Endothelial cell of umbilical vein (primary cell): ENCODE measurements around the gene CYFIP1. TPM values are rescaled to one million over a fixed set of nuclear protein-coding genes. Genes with fewer than 3 reads are reported as not detected.

Experiments used
- BruUV-seq: library from RNA; stranded (reverse); fragments of 400-500 nt; replicated peaks from 2 replicates; lab custom pipeline; 2021; lab: Mats Ljungman, UMichigan
- CTCF ChIA-PET: fragments of 300-600, 350-600 bp; sonication (Branson Sonifier 250); formaldehyde crosslinking; loops from one replicate; lab custom pipeline; 2021; ENCODE audit warnings: antibody characterized with exemption, inconsistent platforms; lab: Charles Lee
- POLR2A ChIA-PET: fragments of 300-600, 350-600 bp; sonication (Branson Sonifier 250); formaldehyde crosslinking; loops from one replicate; lab custom pipeline; 2021; ENCODE audit warnings: antibody characterized with exemption, inconsistent platforms; lab: Charles Lee
- DNase-seq: peaks from one replicate; pipeline ENCODE4 v3.0.0-alpha.2; 2011; ENCODE audit warnings: low read depth, low spot score
- FAIRE-seq: peaks from 2 replicates; lab custom pipeline; 2011; peaks lifted over from hg19 to GRCh38; lab: Jason Lieb, UNC
- H2AFZ ChIP-seq: 2 replicates; pipeline ENCODE4 v1.6.0; 2012; ENCODE audit warnings: low read depth, low read length, control low read depth, inconsistent platforms
- H3K27ac ChIP-seq: 2 replicates; pipeline ENCODE4 v1.5.1; 2011; ENCODE audit warnings: low read depth, mild to moderate bottlenecking, control low read depth, low read length, moderate library complexity; ENCODE audit not compliant: insufficient read depth
- H3K27me3 ChIP-seq, 2 experiments: 2 replicates each; pipeline versions ENCODE4 v1.6.0 to v1.6.1; 2011; ENCODE audit warnings: low read length in 2 of 2, mixed read lengths in 1 of 2; ENCODE audit not compliant: control insufficient read depth in 2 of 2, insufficient read depth in 2 of 2
- H3K36me3 ChIP-seq, 2 experiments: 2 replicates in 1 of 2; 3 replicates in 1 of 2; pipeline ENCODE4 v1.5.1; 2011; ENCODE audit warnings: low read length in 2 of 2, mild to moderate bottlenecking in 1 of 2, moderate library complexity in 1 of 2; ENCODE audit not compliant: control insufficient read depth in 2 of 2, insufficient read depth in 2 of 2; ENCODE audit errors: extremely low read depth in 1 of 2
- H3K4me1 ChIP-seq: 3 replicates; pipeline ENCODE4 v1.5.1; 2011; ENCODE audit warnings: mild to moderate bottlenecking, low read length; ENCODE audit not compliant: control insufficient read depth, insufficient read depth; ENCODE audit errors: extremely low read depth
- H3K4me2 ChIP-seq: 2 replicates; pipeline ENCODE4 v1.6.1; 2011; ENCODE audit warnings: low read length, control low read depth, mixed read lengths; ENCODE audit not compliant: insufficient read depth
- H3K4me3 ChIP-seq, 3 experiments: fragments of 200-600 bp in 1 of 3; sonication (generic), shearing (Covaris generic) in 1 of 3; replicated peaks in 1 of 3; 2 replicates each; pipeline ENCODE4 v1.5.1; 2011 to 2016; ENCODE audit warnings: control low read depth in 3 of 3, low read length in 3 of 3, mild to moderate bottlenecking in 2 of 3, inconsistent platforms in 1 of 3, low read depth in 1 of 3, moderate library complexity in 1 of 3; ENCODE audit not compliant: insufficient read depth in 1 of 3
- H3K79me2 ChIP-seq: 2 replicates; pipeline ENCODE4 v1.6.0; 2012; ENCODE audit warnings: low read length, inconsistent platforms; ENCODE audit not compliant: control insufficient read depth, insufficient read depth
- H3K9ac ChIP-seq: replicated peaks from 2 replicates; pipeline ENCODE3; 2011; ENCODE audit warnings: low read length, control low read depth; ENCODE audit not compliant: insufficient read depth; ENCODE audit errors: extremely low read depth
- H3K9me1 ChIP-seq: replicated peaks from 3 replicates; pipeline ENCODE4 v1.6.0; 2011; ENCODE audit warnings: mild to moderate bottlenecking, low read length; ENCODE audit not compliant: control insufficient read depth, insufficient read depth; ENCODE audit errors: extremely low read depth
- H3K9me3 ChIP-seq: replicated peaks from 2 replicates; pipeline ENCODE4 v1.5.1; 2012; ENCODE audit warnings: low read length, inconsistent platforms; ENCODE audit not compliant: control insufficient read depth, insufficient read depth
- H4K20me1 ChIP-seq: replicated peaks from 2 replicates; pipeline ENCODE3; 2011; ENCODE audit warnings: mild to moderate bottlenecking, low read length; ENCODE audit not compliant: control insufficient read depth, insufficient read depth; ENCODE audit errors: extremely low read depth
- CTCF ChIP-seq, 2 donors: IDR thresholded peaks; 1 replicate in 1 of 2; 2 replicates in 1 of 2; pipeline ENCODE4 v1.5.1; 2011; ENCODE audit warnings: low read length in 2 of 2, mild to moderate bottlenecking in 2 of 2, moderate library complexity in 2 of 2, control low read depth in 1 of 2, inconsistent platforms in 1 of 2, low read depth in 1 of 2; ENCODE audit not compliant: insufficient read depth in 1 of 2; ENCODE audit errors: extremely low read depth in 1 of 2
- EZH2 ChIP-seq: IDR thresholded peaks from 2 replicates; pipeline ENCODE4 v1.6.1; 2012; ENCODE audit warnings: borderline replicate concordance, low read depth, mild to moderate bottlenecking, moderate library complexity, low read length, inconsistent platforms; ENCODE audit not compliant: severe bottlenecking
- FOS ChIP-seq: IDR thresholded peaks from 2 replicates; pipeline ENCODE4 v1.6.1; 2011; ENCODE audit warnings: mild to moderate bottlenecking, low read length, moderate library complexity, borderline replicate concordance; ENCODE audit not compliant: insufficient read depth
- GATA2 ChIP-seq: IDR thresholded peaks from 2 replicates; pipeline ENCODE4 v1.7.0; 2011; ENCODE audit warnings: low read depth, mild to moderate bottlenecking, moderate library complexity, mixed read lengths, low read length; ENCODE audit not compliant: insufficient read length, insufficient read depth
- JUN ChIP-seq: IDR thresholded peaks from 2 replicates; pipeline ENCODE4 v1.6.1; 2011; ENCODE audit warnings: borderline replicate concordance, low read depth; ENCODE audit not compliant: insufficient read length, insufficient read depth
- MAX ChIP-seq: IDR thresholded peaks from 2 replicates; pipeline ENCODE4 v1.6.1; 2011; ENCODE audit not compliant: insufficient read depth, insufficient read length
- MYC ChIP-seq: IDR thresholded peaks from one replicate; pipeline ENCODE4 v1.6.1; 2011; ENCODE audit warnings: mild to moderate bottlenecking, low read depth, low read length
- POLR2A ChIP-seq: IDR thresholded peaks from 2 replicates; pipeline ENCODE4 v1.6.1; 2012; ENCODE audit warnings: low read depth, mild to moderate bottlenecking, control low read depth, low read length
- POLR2AphosphoS5 ChIP-seq: IDR thresholded peaks from 2 replicates; pipeline ENCODE4 v1.6.1; 2012; ENCODE audit warnings: low read depth, mild to moderate bottlenecking, control low read depth, low read length, moderate library complexity; ENCODE audit not compliant: insufficient read depth
- dilution Hi-C: fragments of 300-500 bp; cut with MboI; formaldehyde crosslinking; loops from one replicate; pipeline ENCODE4 v1.15.0; 2019; ENCODE audit warnings: low sequenced_read_pairs; ENCODE audit not compliant: extremely low pct_ligation_motif_present
- intact Hi-C: fragments of 100-400 bp; cut with micrococcal nuclease; formaldehyde crosslinking; loops from one replicate; pipeline ENCODE4 v1.10.0; 2022
- polyA plus RNA-seq, 4 experiments: library from polyadenylated mRNA; depleted of rRNA in 3 of 4; stranded (reverse) in 3 of 4; unstranded in 1 of 4; fragments of >200 nt; gene quantifications; 2 replicates each; pipeline versions ENCODE4 v1.2.1 to v1.2.3, GENCODE V29; 2011 to 2012; ENCODE audit warnings: missing spikeins in 1 of 4
- total RNA-seq: library from RNA; stranded (reverse); gene quantifications from 2 replicates; pipeline ENCODE4 v1.2.3, GENCODE V29; 2021

CYFIP1 gene
- total and polyA plus RNA-seq, 2 donors (not counting 3 experiments of a cell fraction or from before 2014, with no cell fraction given) = 81.4 to 158 TPM

- H2AFZ ChIP-seq = no peak overlapping the region
- H3K9ac ChIP-seq = no peak overlapping the region
- no TSS peak for BruUV-seq
- H3K4me3 ChIP-seq = no peak overlapping the region
- H3K4me2 ChIP-seq = no peak overlapping the region
- CTCF ChIA-PET = no interaction called here
- TF ChIP-seq POLR2AphosphoS5 (no peak), EZH2 (no peak), CTCF (IDR thresholded peaks at IDR 0.05; ENCODE audit: extremely low read depth in 1 of 2, insufficient read depth in 1 of 2, low read depth in 1 of 2, low read length in 2 of 2) (no peak), MYC (no peak), JUN (no peak), FOS (no peak), GATA2 (no peak), MAX (no peak), POLR2A (no peak)
- peaks cover 5 to 22% of the 10 kb centered on the region in 2 experiments for H3K36me3 ChIP-seq
- H3K27me3 ChIP-seq = no peaks in the 10 kb centered on the region
- H3K9me1 ChIP-seq = no peaks in the 10 kb centered on the region
- no peak for DNase-seq
- no peaks in the 10 kb centered on the region for H3K9me3 ChIP-seq
- POLR2A ChIA-PET = no interaction called here
- no peaks in the 10 kb centered on the region for H3K79me2 ChIP-seq
- FAIRE-seq = no peak
- intact Hi-C loops = no loop called here
- H3K4me1 ChIP-seq = no peaks in the 10 kb centered on the region
- H4K20me1 ChIP-seq = no peaks in the 10 kb centered on the region
- no peak overlapping the region for H3K27ac ChIP-seq
- dilution Hi-C loops = no loop called here
Observed at GRCh38 chr15:22902578-22902977, 77.6 kb downstream of the CYFIP1 start.
